ENCODE results near the gene CREG1. TPM values are rescaled to one million over a fixed set of nuclear protein-coding genes. Genes with fewer than 3 reads are reported as not detected.
"Not testable (repeated sequence)": the region's sequence is repeated elsewhere in the genome, so short reads cannot be mapped to it uniquely, and the experiment has no call there.

Gene CREG1
- total RNA-seq, 1 experiment from 2014 or later: 7.7 TPM

GRCh38 chr1:167578939-167579521 is 25.5 kb upstream of the CREG1 start:
- Histone ChIP-seq H3K4me1 (ENCODE audit: insufficient read depth, low read length, poor library complexity, severe bottlenecking) (no peaks in the 10 kb centered on the region), H3K36me3 (ENCODE audit: insufficient read depth, low read length, poor library complexity, severe bottlenecking) (no peaks in the 10 kb centered on the region), H3K9me3 (ENCODE audit: low read depth, low read length, poor library complexity, severe bottlenecking) (no peaks in the 10 kb centered on the region), H3K27me3 (replicated peaks; ENCODE audit: insufficient read depth, low read depth, low read length, poor library complexity) (peaks cover 13% of the 10 kb centered on the region), H3K27ac (ENCODE audit: low read depth, low read length, poor library complexity, severe bottlenecking) (no peak overlapping the region), H3K4me3 (ENCODE audit: low read depth, low read length, poor library complexity, severe bottlenecking) (no peak overlapping the region)
- ChIA-PET CTCF (no interaction called here), POLR2A (ENCODE audit: low non-redundant PET) (no interaction called here)
- BruUV-seq (replicated peaks): no TSS peak
- no peak for DNase-seq (ENCODE audit: low spot score)
- intact Hi-C loops (cut with micrococcal nuclease; ENCODE audit: unreplicated experiment): no loop called here
- TF ChIP-seq CTCF (conservative IDR thresholded peaks at IDR 0.05; ENCODE audit: low read depth, low read length): no peak
- TF ChIP-seq EZH2 (IDR thresholded peaks at IDR 0.05; ENCODE audit: borderline replicate concordance, low read depth, low read length, poor library complexity, severe bottlenecking): no peak

GRCh38 chr1:167575649-167576048 is 22.1 kb upstream of the CREG1 start:
- H3K27ac ChIP-seq (ENCODE audit: low read depth, low read length, poor library complexity, severe bottlenecking): no peak overlapping the region
- no TSS peak for BruUV-seq (replicated peaks)
- no peaks in the 10 kb centered on the region for H3K9me3 ChIP-seq (ENCODE audit: low read depth, low read length, poor library complexity, severe bottlenecking)
- H3K4me1 ChIP-seq (ENCODE audit: insufficient read depth, low read length, poor library complexity, severe bottlenecking): no peaks in the 10 kb centered on the region
- H3K36me3 ChIP-seq (ENCODE audit: insufficient read depth, low read length, poor library complexity, severe bottlenecking): no peaks in the 10 kb centered on the region
- TF ChIP-seq EZH2 (IDR thresholded peaks at IDR 0.05; ENCODE audit: borderline replicate concordance, low read depth, low read length, poor library complexity, severe bottlenecking) (no peak), CTCF (conservative IDR thresholded peaks at IDR 0.05; ENCODE audit: low read depth, low read length) (no peak)
- no peak overlapping the region for H3K4me3 ChIP-seq (ENCODE audit: low read depth, low read length, poor library complexity, severe bottlenecking)
- no peak for DNase-seq (ENCODE audit: low spot score)
- CTCF ChIA-PET: no interaction called here
- POLR2A ChIA-PET (ENCODE audit: low non-redundant PET): interaction anchor here (0.7 kb wide), 1 partner anchor 1035 kb away, joined by 12 read pairs; no protein-coding TSS in a partner anchor
- intact Hi-C loops (cut with micrococcal nuclease; ENCODE audit: unreplicated experiment): no loop called here
- peaks cover 13% of the 10 kb centered on the region for H3K27me3 ChIP-seq (replicated peaks; ENCODE audit: insufficient read depth, low read depth, low read length, poor library complexity)

- TF ChIP-seq CTCF (conservative IDR thresholded peaks at IDR 0.05; ENCODE audit: low read depth, low read length) (no peak), EZH2 (IDR thresholded peaks at IDR 0.05; ENCODE audit: borderline replicate concordance, low read depth, low read length, poor library complexity, severe bottlenecking) (no peak)
- Histone ChIP-seq H3K36me3 (ENCODE audit: insufficient read depth, low read length, poor library complexity, severe bottlenecking) (no peaks in the 10 kb centered on the region), H3K27me3 (replicated peaks; ENCODE audit: insufficient read depth, low read depth, low read length, poor library complexity) (peaks cover 11% of the 10 kb centered on the region), H3K4me1 (ENCODE audit: insufficient read depth, low read length, poor library complexity, severe bottlenecking) (no peaks in the 10 kb centered on the region), H3K4me3 (ENCODE audit: low read depth, low read length, poor library complexity, severe bottlenecking) (no peak overlapping the region), H3K9me3 (ENCODE audit: low read depth, low read length, poor library complexity, severe bottlenecking) (no peaks in the 10 kb centered on the region), H3K27ac (ENCODE audit: low read depth, low read length, poor library complexity, severe bottlenecking) (no peak overlapping the region)
- ChIA-PET CTCF (no interaction called here), POLR2A (ENCODE audit: low non-redundant PET) (no interaction called here)
- no peak for DNase-seq (ENCODE audit: low spot score)
- intact Hi-C loops (cut with micrococcal nuclease; ENCODE audit: unreplicated experiment): no loop called here
- BruUV-seq (replicated peaks): no TSS peak
These were observed 19.5 kb upstream of the CREG1 start for GRCh38 chr1:167573035-167573434.

- H3K27me3 ChIP-seq (replicated peaks; ENCODE audit: insufficient read depth, low read depth, low read length, poor library complexity); CTCF ChIA-PET; H3K9me3 ChIP-seq (ENCODE audit: low read depth, low read length, poor library complexity, severe bottlenecking); POLR2A ChIA-PET (ENCODE audit: low non-redundant PET); H3K4me1 ChIP-seq (ENCODE audit: insufficient read depth, low read length, poor library complexity, severe bottlenecking); H3K36me3 ChIP-seq (ENCODE audit: insufficient read depth, low read length, poor library complexity, severe bottlenecking); H3K4me3 ChIP-seq (ENCODE audit: low read depth, low read length, poor library complexity, severe bottlenecking); intact Hi-C loops (cut with micrococcal nuclease; ENCODE audit: unreplicated experiment); DNase-seq (ENCODE audit: low spot score); BruUV-seq (replicated peaks); H3K27ac ChIP-seq (ENCODE audit: low read depth, low read length, poor library complexity, severe bottlenecking): not testable (repeated sequence)
These were observed 17.1 kb upstream of the CREG1 start for GRCh38 chr1:167570712-167571111.

Data from A673 (cell line).